Cardiac muscle cell (in vitro differentiated cells and primary cell): ENCODE measurements around the gene EARS2. TPM values are rescaled to one million over a fixed set of nuclear protein-coding genes. Genes with fewer than 3 reads are reported as not detected.
"Not testable (repeated sequence)": the region's sequence is repeated elsewhere in the genome, so short reads cannot be mapped to it uniquely, and the experiment has no call there.

Experiments used
- DNase-seq, 2 donors: peaks; one replicate each; pipeline versions ENCODE4 v3.0.0 to v3.0.0-alpha.2; 2010 to 2017; ENCODE audit warnings: low read depth in 1 of 2, low spot score in 1 of 2
- H3K27ac ChIP-seq: fragments of 200-600 bp; sonication (generic); 2 replicates; pipeline ENCODE4 v1.5.1; 2016
- H3K27me3 ChIP-seq: fragments of 200-600 bp; sonication (generic); 2 replicates; pipeline ENCODE4 v1.6.0; 2016; ENCODE audit warnings: control low read depth
- H3K36me3 ChIP-seq: fragments of 200-600 bp; sonication (generic); 2 replicates; pipeline ENCODE4 v1.5.1; 2016; ENCODE audit warnings: control low read depth
- H3K4me1 ChIP-seq: fragments of 200-600 bp; sonication (generic); 2 replicates; pipeline ENCODE4 v1.8.1; 2017; ENCODE audit warnings: low read depth, mild to moderate bottlenecking, mixed run types
- H3K4me3 ChIP-seq: fragments of 200-600 bp; sonication (generic); 2 replicates; pipeline ENCODE4 v1.5.1; 2016; ENCODE audit warnings: mild to moderate bottlenecking
- H3K9me3 ChIP-seq: fragments of 200-600 bp; sonication (generic); 2 replicates; pipeline ENCODE4 v1.5.1; 2017; ENCODE audit warnings: low read depth, mild to moderate bottlenecking, control low read depth
- CTCF ChIP-seq: IDR thresholded peaks from 2 replicates; pipeline ENCODE4 v1.5.1; 2012; ENCODE audit warnings: low read depth, mild to moderate bottlenecking, low read length
- polyA plus RNA-seq: library from polyadenylated mRNA; unstranded; fragments of >200 nt; fragmentation: Nextera tagmentation; extraction: Ambion mirVana; gene quantifications from 2 replicates; pipeline ENCODE4 v1.2.1, GENCODE V29; 2016
- total RNA-seq: library from RNA; depleted of rRNA; stranded (reverse); fragments of >200 nt; gene quantifications from 2 replicates; pipeline ENCODE4 v1.2.3, GENCODE V29; 2016

EARS2 gene
- total and polyA plus RNA-seq, 2 experiments from 2014 or later = 23.3 to 57.2 TPM

GRCh38 chr16:23594186-23594585 lies 37.0 kb upstream of the EARS2 start:
- Histone ChIP-seq H3K27ac (peak overlapping the region; percentile 39), H3K27me3 (no peaks in the 10 kb centered on the region), H3K4me3 (no peak overlapping the region), H3K9me3 (no peaks in the 10 kb centered on the region), H3K4me1 (peaks cover 13% of the 10 kb centered on the region), H3K36me3 (peaks cover 8% of the 10 kb centered on the region)
- no peak for TF ChIP-seq CTCF
- peak in 1 of 2 donors; percentile 42 for DNase-seq

GRCh38 chr16:23590181-23590580 lies 33.0 kb upstream of the EARS2 start:
- no peak overlapping the region for H3K4me3 ChIP-seq
- H3K9me3 ChIP-seq = no peaks in the 10 kb centered on the region
- H3K36me3 ChIP-seq = peaks cover 29% of the 10 kb centered on the region
- peaks cover 11% of the 10 kb centered on the region for H3K4me1 ChIP-seq
- H3K27ac ChIP-seq = no peak overlapping the region
- no peak for DNase-seq
- no peak for TF ChIP-seq CTCF
- H3K27me3 ChIP-seq = no peaks in the 10 kb centered on the region

- Histone ChIP-seq H3K9me3 (no peaks in the 10 kb centered on the region), H3K4me3 (no peak overlapping the region), H3K4me1 (no peaks in the 10 kb centered on the region), H3K27me3 (no peaks in the 10 kb centered on the region), H3K27ac (no peak overlapping the region), H3K36me3 (peaks cover 40% of the 10 kb centered on the region)
- DNase-seq = peak in 1 of 2 donors; percentile 77
- no peak for TF ChIP-seq CTCF
Measured at GRCh38 chr16:23587726-23588125, 30.6 kb upstream of the EARS2 start.

GRCh38 chr16:23584186-23585076 lies 27.3 kb upstream of the EARS2 start:
- peaks cover 47% of the 10 kb centered on the region for H3K36me3 ChIP-seq
- H3K4me3 ChIP-seq = no peak overlapping the region
- H3K9me3 ChIP-seq = no peaks in the 10 kb centered on the region

GRCh38 chr16:23583271-23583670 lies 26.1 kb upstream of the EARS2 start:
- not testable (repeated sequence) for DNase-seq, H3K9me3 ChIP-seq, H3K27me3 ChIP-seq, H3K4me3 ChIP-seq, H3K27ac ChIP-seq, H3K4me1 ChIP-seq
- peaks cover 42% of the 10 kb centered on the region for H3K36me3 ChIP-seq

More at GRCh38 chr16:23584186-23585076, 27.3 kb upstream of the EARS2 start:
- TF ChIP-seq CTCF = no peak
- no peak overlapping the region for H3K27ac ChIP-seq
- no peaks in the 10 kb centered on the region for H3K27me3 ChIP-seq
- H3K4me1 ChIP-seq = no peaks in the 10 kb centered on the region
- DNase-seq = no peak

- H3K9me3 ChIP-seq = no peaks in the 10 kb centered on the region
- no peak overlapping the region for H3K4me3 ChIP-seq
- H3K36me3 ChIP-seq = peaks cover 40% of the 10 kb centered on the region
- TF ChIP-seq CTCF = no peak
- DNase-seq = no peak
- H3K4me1 ChIP-seq = no peaks in the 10 kb centered on the region
- no peaks in the 10 kb centered on the region for H3K27me3 ChIP-seq
- H3K27ac ChIP-seq = no peak overlapping the region
Measured at GRCh38 chr16:23581764-23582163, 24.6 kb upstream of the EARS2 start.
